IMR-90 (cell line): ENCODE measurements around the gene MEIOB. TPM values are rescaled to one million over a fixed set of nuclear protein-coding genes. Genes with fewer than 3 reads are reported as not detected.

Experiments
- ATAC-seq: fragments of 200-7000 bp; cut with Tn5 transposase; 2 replicates; pipeline ENCODE4 v1.9.1; 2020; ENCODE audit warnings: low read depth, mild to moderate bottlenecking, moderate library complexity
- BruUV-seq: library from RNA; stranded (reverse); fragments of 400-500 nt; replicated peaks from 2 replicates; lab custom pipeline; 2021; lab: Mats Ljungman, UMichigan
- CTCF ChIA-PET: fragments of 300-600 bp; formaldehyde crosslinking; extraction: SDS; loops from one replicate; lab custom pipeline; 2021; ENCODE audit warnings: antibody characterized with exemption; lab: Yijun Ruan, JAX
- POLR2A ChIA-PET: fragments of 300-600 bp; sonication (Branson Sonifier 250); formaldehyde crosslinking; loops from one replicate; lab custom pipeline; 2022; ENCODE audit warnings: antibody characterized with exemption; ENCODE audit not compliant: unreplicated experiment; lab: Charles Lee
- DNase-seq: peaks from one replicate; pipeline ENCODE4 v3.0.0; 2013
- H2AFZ ChIP-seq: replicated peaks from 2 replicates; pipeline ENCODE3; 2013; ENCODE audit warnings: low read length, mild to moderate bottlenecking; ENCODE audit not compliant: poor library complexity
- H2AK5ac ChIP-seq: 2 replicates; pipeline ENCODE4 v1.6.1; 2013; ENCODE audit warnings: low read depth, low read length, inconsistent platforms
- H2AK9ac ChIP-seq: replicated peaks from 2 replicates; pipeline ENCODE3; 2013; ENCODE audit warnings: mild to moderate bottlenecking, low read depth, low read length, moderate library complexity; ENCODE audit not compliant: poor library complexity
- H2BK120ac ChIP-seq: 2 replicates; pipeline ENCODE4 v1.6.1; 2013; ENCODE audit warnings: low read depth, low read length, inconsistent platforms
- H2BK15ac ChIP-seq: 3 replicates; pipeline ENCODE4 v1.6.1; 2013; ENCODE audit warnings: low read depth, low read length, inconsistent platforms
- H2BK20ac ChIP-seq: 2 replicates; pipeline ENCODE4 v1.6.1; 2013; ENCODE audit warnings: low read depth, mild to moderate bottlenecking, inconsistent platforms, low read length, moderate library complexity
- H2BK5ac ChIP-seq: 2 replicates; pipeline ENCODE4 v1.6.1; 2013; ENCODE audit warnings: mild to moderate bottlenecking, low read depth, low read length, inconsistent platforms; ENCODE audit not compliant: poor library complexity, severe bottlenecking
- H3K14ac ChIP-seq: replicated peaks from 2 replicates; pipeline ENCODE4 v1.6.1; 2013; ENCODE audit warnings: low read depth, low read length, inconsistent platforms
- H3K18ac ChIP-seq: 2 replicates; pipeline ENCODE4 v1.6.1; 2013; ENCODE audit warnings: low read depth, low read length, control low read depth
- H3K23ac ChIP-seq: 2 replicates; pipeline ENCODE4 v1.6.1; 2013; ENCODE audit warnings: low read depth, low read length, inconsistent platforms
- H3K27ac ChIP-seq: 2 replicates; pipeline ENCODE4 v1.5.1; 2013; ENCODE audit warnings: mild to moderate bottlenecking, control low read depth, low read length; ENCODE audit not compliant: insufficient read depth
- H3K27me3 ChIP-seq: 2 replicates; pipeline ENCODE4 v1.6.1; 2013; ENCODE audit warnings: low read length; ENCODE audit not compliant: control insufficient read depth, insufficient read depth
- H3K36me3 ChIP-seq: 2 replicates; pipeline ENCODE4 v1.6.1; 2013; ENCODE audit warnings: low read length, mixed read lengths; ENCODE audit not compliant: control insufficient read depth, insufficient read depth
- H3K4ac ChIP-seq: 2 replicates; pipeline ENCODE4 v1.6.1; 2013; ENCODE audit warnings: low read depth, low read length, inconsistent platforms
- H3K4me1 ChIP-seq: 2 replicates; pipeline ENCODE4 v1.6.1; 2013; ENCODE audit warnings: low read length, mixed read lengths; ENCODE audit not compliant: control insufficient read depth, insufficient read depth
- H3K4me2 ChIP-seq: 2 replicates; pipeline ENCODE4 v1.6.1; 2013; ENCODE audit warnings: low read depth, mild to moderate bottlenecking, control low read depth, low read length, moderate library complexity
- H3K4me3 ChIP-seq: 2 replicates; pipeline ENCODE4 v1.5.1; 2013; ENCODE audit warnings: low read depth, mild to moderate bottlenecking, control low read depth, low read length, moderate library complexity; ENCODE audit not compliant: insufficient read depth
- H3K56ac ChIP-seq: 2 replicates; pipeline ENCODE4 v1.6.1; 2013; ENCODE audit warnings: low read length, inconsistent platforms; ENCODE audit not compliant: insufficient read depth; ENCODE audit errors: extremely low read depth
- H3K79me1 ChIP-seq, 2 experiments: 2 replicates each; pipeline ENCODE4 v1.6.1; 2013; ENCODE audit warnings: low read length in 2 of 2, inconsistent platforms in 1 of 2, low read depth in 1 of 2
- H3K9ac ChIP-seq: 2 replicates; pipeline ENCODE4 v1.6.1; 2013; ENCODE audit warnings: low read depth, low read length, control low read depth
- H3K9me1 ChIP-seq: 2 replicates; pipeline ENCODE4 v1.6.1; 2013; ENCODE audit warnings: low read length, inconsistent platforms; ENCODE audit not compliant: insufficient read depth
- H3K9me3 ChIP-seq: 2 replicates; pipeline ENCODE4 v1.6.1; 2013; ENCODE audit warnings: low read length; ENCODE audit not compliant: control insufficient read depth, insufficient read depth
- H4K20me1 ChIP-seq: 2 replicates; pipeline ENCODE4 v1.6.1; 2013; ENCODE audit warnings: low read length, inconsistent platforms; ENCODE audit not compliant: insufficient read depth
- H4K5ac ChIP-seq: 2 replicates; pipeline ENCODE4 v1.6.1; 2013; ENCODE audit warnings: mild to moderate bottlenecking, low read depth, low read length, control low read depth
- H4K8ac ChIP-seq, 2 experiments: 2 replicates each; pipeline ENCODE4 v1.6.1; 2013; ENCODE audit warnings: low read depth in 2 of 2, low read length in 2 of 2, control low read depth in 1 of 2, inconsistent platforms in 1 of 2
- H4K91ac ChIP-seq: 2 replicates; pipeline ENCODE4 v1.6.1; 2013; ENCODE audit warnings: low read depth, low read length, inconsistent platforms; ENCODE audit not compliant: insufficient read depth
- BHLHE40 ChIP-seq: fragments of 150-350 bp; IDR thresholded peaks from 2 replicates; pipeline ENCODE4 v1.6.1; 2016; ENCODE audit warnings: mild to moderate bottlenecking, low read depth, low read length
- CEBPB ChIP-seq: IDR thresholded peaks from 2 replicates; pipeline ENCODE4 v1.6.1; 2012; ENCODE audit warnings: low read depth, low read length, improper control_type of control experiment
- CHD1 ChIP-seq: IDR thresholded peaks from 2 replicates; pipeline ENCODE4 v1.6.1; 2012; ENCODE audit warnings: low read depth, low read length, improper control_type of control experiment
- FOS ChIP-seq: fragments of 150-350 bp; IDR thresholded peaks from 2 replicates; pipeline ENCODE4 v1.6.1; 2016; ENCODE audit warnings: low read depth, low read length
- MAFK ChIP-seq: IDR thresholded peaks from 2 replicates; pipeline ENCODE4 v1.6.1; 2012; ENCODE audit warnings: low read depth, low read length, improper control_type of control experiment
- MAZ ChIP-seq: IDR thresholded peaks from 2 replicates; pipeline ENCODE4 v1.6.1; 2012; ENCODE audit warnings: low read depth, mild to moderate bottlenecking, low read length, improper control_type of control experiment, moderate library complexity, borderline replicate concordance
- MXI1 ChIP-seq: IDR thresholded peaks from 2 replicates; pipeline ENCODE4 v1.6.1; 2012; ENCODE audit warnings: low read depth, mild to moderate bottlenecking, low read length, moderate library complexity, borderline replicate concordance
- NFE2L2 ChIP-seq: fragments of 150-350 bp; IDR thresholded peaks from 2 replicates; pipeline ENCODE4 v1.6.1; 2016; ENCODE audit warnings: low read depth, mild to moderate bottlenecking, low read length
- POLR2A ChIP-seq: IDR thresholded peaks from 2 replicates; pipeline ENCODE4 v1.6.1; 2012; ENCODE audit warnings: mild to moderate bottlenecking, low read depth, low read length
- RAD21 ChIP-seq: IDR thresholded peaks from 2 replicates; pipeline ENCODE4 v1.6.1; 2012; ENCODE audit warnings: low read length, improper control_type of control experiment
- RCOR1 ChIP-seq: IDR thresholded peaks from 2 replicates; pipeline ENCODE4 v1.6.1; 2012; ENCODE audit warnings: mild to moderate bottlenecking, low read length, improper control_type of control experiment; ENCODE audit not compliant: insufficient replicate concordance
- RFX5 ChIP-seq: IDR thresholded peaks from 2 replicates; pipeline ENCODE4 v1.8.0; 2012; ENCODE audit warnings: low read depth, mild to moderate bottlenecking, low read length, moderate library complexity
- SMC3 ChIP-seq: fragments of 150-350 bp; IDR thresholded peaks from 2 replicates; pipeline ENCODE4 v1.6.1; 2016; ENCODE audit warnings: low read depth, mild to moderate bottlenecking, antibody characterized with exemption, low read length, moderate library complexity
- WGBS, 2 experiments: methylation state at CpG; one replicate each; pipeline versions ENCODE4 v1.1.5 to v1.1.7; 2013; ENCODE audit warnings: missing lambda C conversion rate in 2 of 2; ENCODE audit not compliant: insufficient read length in 1 of 2; ENCODE audit errors: extremely low coverage in 2 of 2; 5-methylcytosine and 5-hydroxymethylcytosine counted together
- dilution Hi-C: fragments of 300-500 bp; cut with HindIII; formaldehyde crosslinking; loops from one replicate; pipeline ENCODE4 v1.14.3; 2018; ENCODE audit warnings: low sequenced_read_pairs; ENCODE audit not compliant: unreplicated experiment
- in situ Hi-C: fragments of 300-500 bp; cut with MboI; formaldehyde crosslinking; loops from 3 replicates; pipeline ENCODE4 v1.14.3; 2019; ENCODE audit warnings: low sequenced_read_pairs, inconsistent platforms, mixed read lengths
- intact Hi-C: fragments of 100-400 bp; cut with micrococcal nuclease; formaldehyde crosslinking; loops from 2 replicates; pipeline ENCODE4 v1.10.0; 2022
- polyA plus RNA-seq, 3 experiments: library from polyadenylated mRNA; depleted of rRNA; stranded (reverse); fragments of >200 nt; gene quantifications; 2 replicates each; pipeline ENCODE4 v1.2.3, GENCODE V29; 2012; ENCODE audit warnings: low replicate concordance in 1 of 3
- total RNA-seq: library from RNA; depleted of rRNA; stranded (reverse); fragments of >200 nt; gene quantifications from 2 replicates; pipeline ENCODE4 v1.2.3, GENCODE V29; 2012
- TF ChIP-seq, protein P1 (sequence below): conservative IDR thresholded peaks from 2 replicates; pipeline ENCODE4 v1.5.1; 2012; ENCODE audit warnings: mild to moderate bottlenecking, low read depth, low read length, improper control_type of control experiment
- TF ChIP-seq, protein P2 (sequence below): fragments of 150-350 bp; IDR thresholded peaks from 2 replicates; pipeline ENCODE4 v1.6.1; 2016; ENCODE audit warnings: low read depth, mild to moderate bottlenecking, low read length, moderate library complexity, borderline replicate concordance
- TF ChIP-seq, protein P3 (sequence below): fragments of 150-350 bp; IDR thresholded peaks from 2 replicates; pipeline ENCODE4 v1.6.1; 2017; ENCODE audit warnings: mild to moderate bottlenecking, antibody characterized with exemption, low read length, low read depth

MEIOB gene
- total and polyA plus RNA-seq, 2 of the 4 experiments (the other 2 are of a cell fraction): 0.14 TPM; not detected in 1

DNA sequence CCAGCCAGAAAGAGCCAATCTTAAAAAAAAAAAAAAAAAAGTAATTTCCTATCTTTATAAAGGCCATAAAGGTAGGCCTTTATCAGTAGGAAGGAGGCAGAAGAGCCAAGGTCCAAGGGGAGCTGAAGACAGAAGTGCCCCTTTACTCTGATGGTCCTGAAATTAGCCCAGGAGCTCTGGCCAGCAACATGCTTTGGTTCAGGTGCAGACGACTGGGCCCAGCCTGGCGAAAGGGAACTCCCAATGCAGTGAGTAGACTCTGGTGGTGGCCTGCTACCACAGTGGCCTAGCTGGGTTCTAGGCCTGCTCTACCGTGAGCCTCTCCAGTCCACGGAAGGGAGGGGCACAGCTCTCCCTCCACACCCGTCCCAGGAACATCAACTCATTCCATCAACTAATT, 23.1 kb upstream of the MEIOB start:
- Histone ChIP-seq H3K23ac (no peak overlapping the region), H2BK5ac (no peak overlapping the region), H2AFZ (no peak overlapping the region), H3K18ac (no peak overlapping the region), H3K4me2 (no peak overlapping the region), H3K4me3 (no peak overlapping the region), H3K4ac (no peak overlapping the region), H4K8ac (no peak overlapping the region), H3K4me1 (no peaks in the 10 kb centered on the region), H3K9me1 (no peaks in the 10 kb centered on the region), H2AK5ac (no peak overlapping the region), H3K9ac (no peak overlapping the region), H2BK15ac (no peak overlapping the region), H3K36me3 (no peaks in the 10 kb centered on the region), H3K27me3 (peaks cover 48% of the 10 kb centered on the region), H3K9me3 (no peaks in the 10 kb centered on the region), H2BK120ac (no peak overlapping the region), H3K56ac (no peak overlapping the region), H4K5ac (no peak overlapping the region), H2BK20ac (no peak overlapping the region), H3K14ac (no peak overlapping the region), H4K91ac (no peak overlapping the region), H3K27ac (no peak overlapping the region), H3K79me1 (no peaks in the 10 kb centered on the region), H4K20me1 (no peaks in the 10 kb centered on the region), H2AK9ac (no peak overlapping the region)
- in situ Hi-C loops (loop anchor here (25.0 kb wide), 1 partner anchor 492 kb away; no protein-coding TSS in a partner anchor), intact Hi-C loops (no loop called here), dilution Hi-C loops (no loop called here)
- CTCF ChIA-PET: interaction anchor here (0.6 to 0.7 kb wide), 2 partner anchors 32 to 1194 kb away, joined by 3 read pairs; no protein-coding TSS in a partner anchor
- WGBS, 2 experiments: 80% methylated on average over 1 of the region's 5 CpGs; no CpG with 5 or more reads in 1 of the 2 experiments
- BruUV-seq: no TSS peak
- TF ChIP-seq RCOR1 (no peak), POLR2A (no peak), NFE2L2 (no peak), SMC3 (no peak), MAFK (no peak), RFX5 (no peak), BHLHE40 (no peak), MAZ (no peak), MXI1 (no peak), CEBPB (no peak), FOS (no peak), CHD1 (no peak), RAD21 (no peak)
- TF ChIP-seq, protein P1, sequence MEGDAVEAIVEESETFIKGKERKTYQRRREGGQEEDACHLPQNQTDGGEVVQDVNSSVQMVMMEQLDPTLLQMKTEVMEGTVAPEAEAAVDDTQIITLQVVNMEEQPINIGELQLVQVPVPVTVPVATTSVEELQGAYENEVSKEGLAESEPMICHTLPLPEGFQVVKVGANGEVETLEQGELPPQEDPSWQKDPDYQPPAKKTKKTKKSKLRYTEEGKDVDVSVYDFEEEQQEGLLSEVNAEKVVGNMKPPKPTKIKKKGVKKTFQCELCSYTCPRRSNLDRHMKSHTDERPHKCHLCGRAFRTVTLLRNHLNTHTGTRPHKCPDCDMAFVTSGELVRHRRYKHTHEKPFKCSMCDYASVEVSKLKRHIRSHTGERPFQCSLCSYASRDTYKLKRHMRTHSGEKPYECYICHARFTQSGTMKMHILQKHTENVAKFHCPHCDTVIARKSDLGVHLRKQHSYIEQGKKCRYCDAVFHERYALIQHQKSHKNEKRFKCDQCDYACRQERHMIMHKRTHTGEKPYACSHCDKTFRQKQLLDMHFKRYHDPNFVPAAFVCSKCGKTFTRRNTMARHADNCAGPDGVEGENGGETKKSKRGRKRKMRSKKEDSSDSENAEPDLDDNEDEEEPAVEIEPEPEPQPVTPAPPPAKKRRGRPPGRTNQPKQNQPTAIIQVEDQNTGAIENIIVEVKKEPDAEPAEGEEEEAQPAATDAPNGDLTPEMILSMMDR: no peak
- TF ChIP-seq, protein P2, sequence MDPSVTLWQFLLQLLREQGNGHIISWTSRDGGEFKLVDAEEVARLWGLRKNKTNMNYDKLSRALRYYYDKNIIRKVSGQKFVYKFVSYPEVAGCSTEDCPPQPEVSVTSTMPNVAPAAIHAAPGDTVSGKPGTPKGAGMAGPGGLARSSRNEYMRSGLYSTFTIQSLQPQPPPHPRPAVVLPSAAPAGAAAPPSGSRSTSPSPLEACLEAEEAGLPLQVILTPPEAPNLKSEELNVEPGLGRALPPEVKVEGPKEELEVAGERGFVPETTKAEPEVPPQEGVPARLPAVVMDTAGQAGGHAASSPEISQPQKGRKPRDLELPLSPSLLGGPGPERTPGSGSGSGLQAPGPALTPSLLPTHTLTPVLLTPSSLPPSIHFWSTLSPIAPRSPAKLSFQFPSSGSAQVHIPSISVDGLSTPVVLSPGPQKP: no peak
- TF ChIP-seq, protein P3, sequence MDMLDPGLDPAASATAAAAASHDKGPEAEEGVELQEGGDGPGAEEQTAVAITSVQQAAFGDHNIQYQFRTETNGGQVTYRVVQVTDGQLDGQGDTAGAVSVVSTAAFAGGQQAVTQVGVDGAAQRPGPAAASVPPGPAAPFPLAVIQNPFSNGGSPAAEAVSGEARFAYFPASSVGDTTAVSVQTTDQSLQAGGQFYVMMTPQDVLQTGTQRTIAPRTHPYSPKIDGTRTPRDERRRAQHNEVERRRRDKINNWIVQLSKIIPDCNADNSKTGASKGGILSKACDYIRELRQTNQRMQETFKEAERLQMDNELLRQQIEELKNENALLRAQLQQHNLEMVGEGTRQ: no peak
- POLR2A ChIA-PET: no interaction called here
- ATAC-seq: no peak
- DNase-seq: no peak
